ENCODE results near the gene PLA2G4F.

The PLA2G4F gene

DNA sequence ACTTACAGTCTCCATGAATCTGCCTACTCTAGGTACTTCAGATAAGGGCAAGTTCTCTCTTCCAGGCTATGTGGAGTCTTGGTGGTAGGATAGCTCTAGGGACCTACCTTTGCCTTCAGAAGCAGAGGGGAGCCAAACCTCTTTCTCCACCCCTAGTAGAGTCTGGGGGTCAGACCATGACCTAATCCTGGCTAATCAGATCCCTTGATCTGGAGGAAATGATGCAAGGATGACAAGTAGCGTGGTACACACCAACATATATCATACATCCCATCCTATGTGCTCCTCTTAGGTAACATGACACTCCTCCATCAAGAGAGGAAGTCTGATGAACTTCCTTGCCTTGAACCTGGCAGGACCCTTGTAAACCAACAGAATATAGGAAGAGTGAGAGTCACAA, 15.4 kb upstream of the PLA2G4F start:
- ChIA-PET CTCF (interaction anchor here (0.8 to 1.3 kb wide), 2 partner anchors 13 to 23 kb away, joined by 3 read pairs; no protein-coding TSS in a partner anchor), POLR2A (no interaction called here)
- TF ChIP-seq, protein P1, sequence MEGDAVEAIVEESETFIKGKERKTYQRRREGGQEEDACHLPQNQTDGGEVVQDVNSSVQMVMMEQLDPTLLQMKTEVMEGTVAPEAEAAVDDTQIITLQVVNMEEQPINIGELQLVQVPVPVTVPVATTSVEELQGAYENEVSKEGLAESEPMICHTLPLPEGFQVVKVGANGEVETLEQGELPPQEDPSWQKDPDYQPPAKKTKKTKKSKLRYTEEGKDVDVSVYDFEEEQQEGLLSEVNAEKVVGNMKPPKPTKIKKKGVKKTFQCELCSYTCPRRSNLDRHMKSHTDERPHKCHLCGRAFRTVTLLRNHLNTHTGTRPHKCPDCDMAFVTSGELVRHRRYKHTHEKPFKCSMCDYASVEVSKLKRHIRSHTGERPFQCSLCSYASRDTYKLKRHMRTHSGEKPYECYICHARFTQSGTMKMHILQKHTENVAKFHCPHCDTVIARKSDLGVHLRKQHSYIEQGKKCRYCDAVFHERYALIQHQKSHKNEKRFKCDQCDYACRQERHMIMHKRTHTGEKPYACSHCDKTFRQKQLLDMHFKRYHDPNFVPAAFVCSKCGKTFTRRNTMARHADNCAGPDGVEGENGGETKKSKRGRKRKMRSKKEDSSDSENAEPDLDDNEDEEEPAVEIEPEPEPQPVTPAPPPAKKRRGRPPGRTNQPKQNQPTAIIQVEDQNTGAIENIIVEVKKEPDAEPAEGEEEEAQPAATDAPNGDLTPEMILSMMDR (IDR thresholded peaks at IDR 0.05; ENCODE audit: control extremely low read depth, extremely low read depth, low read depth, missing control alignments): no peak
- no peak for DNase-seq (ENCODE audit: extremely low spot score)

DNA sequence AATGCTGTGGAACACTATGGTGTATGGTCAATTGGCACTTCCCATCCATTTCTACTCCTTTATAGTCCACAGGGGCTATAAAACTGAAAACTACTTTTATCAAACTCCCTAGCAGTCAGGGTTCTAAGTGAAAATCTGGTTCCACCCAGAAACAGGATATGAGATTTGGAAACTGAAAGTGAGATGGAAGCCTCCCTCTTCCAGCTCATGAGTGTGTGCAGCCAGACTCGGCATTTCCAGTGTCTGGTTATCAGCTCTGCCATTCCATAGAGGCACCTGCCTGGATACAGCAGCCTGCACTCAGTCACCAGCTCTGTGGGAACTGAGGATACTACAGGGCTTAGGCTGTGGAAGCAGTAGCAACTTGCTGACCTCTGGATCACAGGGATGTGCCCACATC, 14.7 kb upstream of the PLA2G4F start:
- POLR2A ChIA-PET: no interaction called here
- TF ChIP-seq, protein P1 (IDR thresholded peaks at IDR 0.05; ENCODE audit: control extremely low read depth, extremely low read depth, low read depth, missing control alignments): no peak
- CTCF ChIA-PET: interaction anchor here (1.3 kb wide), 1 partner anchor 22 kb away, joined by 3 read pairs; no protein-coding TSS in a partner anchor
- no peak for DNase-seq (ENCODE audit: extremely low spot score)

DNA sequence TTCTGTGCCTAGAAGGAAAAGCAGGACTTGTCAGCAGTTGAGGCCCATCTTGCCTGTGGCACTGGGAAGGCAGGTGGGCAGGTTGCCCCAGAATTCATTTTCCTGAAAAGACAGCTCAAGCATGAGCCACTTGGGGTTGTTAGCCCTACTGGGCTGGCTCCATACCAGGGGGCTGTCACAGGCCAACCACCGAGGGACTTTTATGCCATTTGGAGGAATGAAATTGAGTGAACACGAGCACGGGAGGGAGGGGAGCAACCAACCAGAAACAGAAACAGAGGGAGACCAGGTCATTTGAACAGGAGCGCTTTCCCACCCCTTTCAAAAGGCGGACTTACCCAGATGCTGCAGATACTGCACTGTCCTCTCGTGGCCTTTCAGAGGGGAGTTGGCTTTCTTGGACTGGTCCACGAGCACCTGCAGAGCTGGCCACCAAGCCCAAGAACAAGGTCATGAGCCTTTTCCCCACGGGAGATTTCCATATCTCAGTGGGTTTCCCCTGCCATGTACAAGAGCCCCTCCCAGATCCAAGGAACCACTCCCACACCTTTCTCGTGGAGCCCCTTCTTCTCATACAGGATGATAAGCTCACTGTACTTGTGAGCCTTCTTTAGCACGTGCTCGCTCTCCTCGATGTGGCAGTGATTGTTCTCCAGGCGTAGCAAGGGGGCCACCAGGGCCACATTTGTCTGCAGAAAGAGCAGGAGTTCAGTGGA, 9.9 kb upstream of the PLA2G4F start:
- TF ChIP-seq, protein P1 (IDR thresholded peaks at IDR 0.05; ENCODE audit: control extremely low read depth, extremely low read depth, low read depth, missing control alignments): no peak
- no peak for DNase-seq (ENCODE audit: extremely low spot score)
- CTCF ChIA-PET: no interaction called here
- POLR2A ChIA-PET: no interaction called here

DNA sequence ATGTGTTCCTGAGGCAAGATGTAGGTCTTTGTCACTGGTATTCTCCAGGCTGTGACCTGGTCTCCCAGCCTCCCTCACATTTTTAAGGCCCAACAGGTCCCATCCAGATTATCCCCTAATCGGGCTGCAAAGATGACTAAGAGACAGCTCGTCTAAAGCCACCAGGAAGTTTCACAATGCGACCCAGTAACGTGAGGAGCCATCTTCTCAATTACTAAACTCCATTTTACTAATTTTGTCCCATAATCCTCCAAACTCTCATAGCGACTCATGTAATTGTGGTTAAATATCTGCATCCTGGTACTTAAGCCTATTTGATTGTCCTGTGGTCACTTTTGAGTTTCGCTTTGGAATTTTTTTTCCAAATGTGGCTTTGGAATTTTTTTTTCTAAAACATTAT, 8.7 kb upstream of the PLA2G4F start:
- no peak for DNase-seq (ENCODE audit: extremely low spot score)
- ChIA-PET POLR2A (no interaction called here), CTCF (interaction anchor here (2.1 kb wide), 1 partner anchor 27 kb away, joined by 8 read pairs; no protein-coding TSS in a partner anchor)
- TF ChIP-seq, protein P1 (IDR thresholded peaks at IDR 0.05; ENCODE audit: control extremely low read depth, extremely low read depth, low read depth, missing control alignments): no peak

DNA sequence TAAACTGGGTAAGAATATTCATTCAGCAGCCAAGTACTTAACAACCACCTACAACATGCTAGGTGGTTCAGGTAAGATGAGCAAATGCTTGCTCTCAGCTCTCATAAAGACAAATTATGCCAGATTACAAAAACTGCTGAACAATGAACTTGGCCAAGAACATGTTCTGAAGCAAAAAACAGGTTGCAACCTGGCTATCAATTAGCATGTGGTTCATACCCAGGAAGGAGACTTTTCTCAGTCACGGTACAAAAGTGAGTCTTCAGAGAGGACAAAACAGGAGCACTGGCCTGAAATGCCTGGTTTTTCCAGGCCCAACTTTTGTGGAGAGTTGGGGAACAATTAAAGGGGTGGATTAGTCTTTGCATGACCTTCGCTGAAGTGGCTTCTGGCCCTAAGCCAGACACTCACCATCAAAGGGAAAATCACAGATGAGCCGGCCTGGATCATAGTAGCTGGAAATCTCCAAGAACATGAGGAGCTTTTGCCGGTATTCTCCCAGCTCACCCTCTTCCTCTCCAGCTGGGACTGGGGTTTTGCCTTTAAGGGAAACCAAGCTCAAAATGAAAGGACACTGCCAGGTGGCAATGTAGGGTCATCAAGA, 7.6 kb upstream of the PLA2G4F start:
- DNase-seq (ENCODE audit: extremely low spot score): no peak
- ChIA-PET CTCF (interaction anchor here (2.1 kb wide), 1 partner anchor 26 kb away, joined by 8 read pairs; no protein-coding TSS in a partner anchor), POLR2A (no interaction called here)
- TF ChIP-seq, protein P1 (IDR thresholded peaks at IDR 0.05; ENCODE audit: control extremely low read depth, extremely low read depth, low read depth, missing control alignments): no peak

DNA sequence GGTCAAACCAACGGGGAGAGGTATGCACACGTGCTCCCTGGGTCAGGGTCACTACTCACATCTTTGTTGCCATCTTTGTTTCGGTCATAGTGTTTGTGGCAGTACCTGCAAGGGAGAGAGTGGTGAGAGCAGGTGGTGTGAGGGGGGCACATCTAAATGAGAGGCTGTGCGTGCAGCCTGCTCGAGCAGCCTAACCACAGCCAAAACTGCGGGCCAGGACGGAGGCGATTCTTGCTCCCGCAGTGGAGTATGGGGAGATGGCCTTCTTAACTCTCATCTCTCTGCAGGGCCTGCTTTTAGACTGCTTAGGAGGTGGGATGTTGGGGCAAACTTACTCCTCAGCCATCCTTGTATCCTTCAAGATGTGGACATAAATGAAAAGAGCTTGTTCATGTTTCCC, 6.9 kb upstream of the PLA2G4F start:
- ChIA-PET POLR2A (no interaction called here), CTCF (interaction anchor here (2.1 kb wide), 1 partner anchor 25 kb away, joined by 8 read pairs; no protein-coding TSS in a partner anchor)
- TF ChIP-seq, protein P1 (IDR thresholded peaks at IDR 0.05; ENCODE audit: control extremely low read depth, extremely low read depth, low read depth, missing control alignments): no peak
- DNase-seq (ENCODE audit: extremely low spot score): no peak
